ENCODE measurements around the gene MOXD1. TPM values are rescaled to one million over a fixed set of nuclear protein-coding genes. Genes with fewer than 3 reads are reported as not detected.

Gene MOXD1
- polyA plus RNA-seq, 1 donor (not counting 4 experiments of a cell fraction or from before 2014, with no cell fraction given), result 2.7 TPM

DNA sequence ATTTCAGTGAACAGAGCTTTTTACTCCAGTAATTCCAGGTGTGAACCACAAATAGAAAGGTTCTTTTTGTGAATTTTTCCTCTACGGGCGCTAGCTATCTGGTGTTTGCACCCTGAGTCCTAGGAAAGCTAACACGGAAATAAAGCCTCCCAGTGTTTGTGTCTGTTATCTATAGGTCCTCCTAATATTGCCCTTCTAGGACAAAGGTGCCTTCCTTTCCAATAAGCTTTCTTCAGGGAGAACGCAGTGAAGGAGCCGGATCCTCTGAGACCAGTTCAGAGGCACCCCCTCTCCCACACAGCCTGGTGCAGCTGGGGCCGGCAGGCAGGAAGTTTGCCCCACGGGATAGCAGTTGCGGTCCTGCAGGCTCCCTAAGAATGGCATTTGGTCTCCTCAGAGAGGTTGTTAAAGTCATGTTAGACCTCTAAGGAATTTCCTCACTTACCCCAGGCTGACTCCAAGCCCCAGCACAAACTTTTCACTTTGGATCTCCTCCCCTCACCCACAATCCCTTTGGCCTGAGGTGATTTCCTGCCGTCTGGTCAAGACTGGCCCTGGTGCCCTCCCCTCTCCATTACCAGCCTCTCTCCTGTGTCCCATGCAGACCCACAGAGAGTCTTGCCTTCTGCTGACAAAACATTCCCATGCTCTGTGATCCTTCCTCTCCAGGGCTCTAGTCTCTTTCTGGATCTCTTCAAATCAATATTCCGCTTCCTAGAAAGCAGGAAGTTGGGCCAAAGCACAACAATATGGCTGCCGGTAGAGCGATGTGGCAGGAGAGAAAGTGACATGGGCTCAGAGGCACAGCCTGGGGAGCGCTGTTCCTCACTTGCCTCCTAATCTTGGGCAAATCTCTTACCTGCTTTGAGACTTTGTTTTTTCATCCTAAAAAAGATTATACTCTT is 126.0 kb downstream of the MOXD1 start:
- H3K4me1 ChIP-seq (ENCODE audit: control insufficient read depth, extremely low read depth, insufficient read depth, low read length), result no peaks in the 10 kb centered on the region
- DNase-seq (ENCODE audit: low read depth, low spot score) (no peak), FAIRE-seq (no peak)
- H4K20me1 ChIP-seq (ENCODE audit: control insufficient read depth, extremely low read depth, insufficient read depth, low read length), result no peaks in the 10 kb centered on the region
- no peak overlapping the region for H3K27ac ChIP-seq (ENCODE audit: control insufficient read depth, insufficient read depth, low read length)
- H3K4me2 ChIP-seq (ENCODE audit: control insufficient read depth, extremely low read depth, insufficient read depth, low read depth, low read length), result peak overlapping the region; percentile 30
- TF ChIP-seq, protein P1, sequence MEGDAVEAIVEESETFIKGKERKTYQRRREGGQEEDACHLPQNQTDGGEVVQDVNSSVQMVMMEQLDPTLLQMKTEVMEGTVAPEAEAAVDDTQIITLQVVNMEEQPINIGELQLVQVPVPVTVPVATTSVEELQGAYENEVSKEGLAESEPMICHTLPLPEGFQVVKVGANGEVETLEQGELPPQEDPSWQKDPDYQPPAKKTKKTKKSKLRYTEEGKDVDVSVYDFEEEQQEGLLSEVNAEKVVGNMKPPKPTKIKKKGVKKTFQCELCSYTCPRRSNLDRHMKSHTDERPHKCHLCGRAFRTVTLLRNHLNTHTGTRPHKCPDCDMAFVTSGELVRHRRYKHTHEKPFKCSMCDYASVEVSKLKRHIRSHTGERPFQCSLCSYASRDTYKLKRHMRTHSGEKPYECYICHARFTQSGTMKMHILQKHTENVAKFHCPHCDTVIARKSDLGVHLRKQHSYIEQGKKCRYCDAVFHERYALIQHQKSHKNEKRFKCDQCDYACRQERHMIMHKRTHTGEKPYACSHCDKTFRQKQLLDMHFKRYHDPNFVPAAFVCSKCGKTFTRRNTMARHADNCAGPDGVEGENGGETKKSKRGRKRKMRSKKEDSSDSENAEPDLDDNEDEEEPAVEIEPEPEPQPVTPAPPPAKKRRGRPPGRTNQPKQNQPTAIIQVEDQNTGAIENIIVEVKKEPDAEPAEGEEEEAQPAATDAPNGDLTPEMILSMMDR (optimal IDR thresholded peaks at IDR 0.05 in 1 of 3, IDR thresholded peaks at IDR 0.05 in 1 of 3, conservative IDR thresholded peaks at IDR 0.05 in 1 of 3; ENCODE audit: extremely low read depth in 1 of 3, insufficient read depth in 2 of 3, low read length in 3 of 3), result no peak
- no peak for TF ChIP-seq EZH2 (IDR thresholded peaks at IDR 0.05; ENCODE audit: low read length)
- H3K9me1 ChIP-seq (ENCODE audit: control insufficient read depth, extremely low read depth, insufficient read depth, low read length), result no peaks in the 10 kb centered on the region
- H3K36me3 ChIP-seq (ENCODE audit: control insufficient read depth in 2 of 2, extremely low read depth in 1 of 2, insufficient read depth in 2 of 2, low read length in 2 of 2), result no peaks in the 10 kb centered on the region
- H3K27me3 ChIP-seq (ENCODE audit: control insufficient read depth, extremely low read depth, insufficient read depth, low read length), result no peaks in the 10 kb centered on the region
- no peak overlapping the region for H3K9ac ChIP-seq (ENCODE audit: control insufficient read depth, extremely low read depth, insufficient read depth, low read length)
- dilution Hi-C loops (cut with MboI; ENCODE audit: extremely low pct_ligation_motif_present, low sequenced_read_pairs), result no loop called here
- no peak overlapping the region for H3K4me3 ChIP-seq (ENCODE audit: control insufficient read depth in 2 of 3, extremely low read depth in 1 of 3, insufficient read depth in 2 of 3, low read depth in 1 of 3, low read length in 3 of 3)
- H2AFZ ChIP-seq (ENCODE audit: control insufficient read depth, low read length), result peak overlapping the region; percentile 4
- no peaks in the 10 kb centered on the region for H3K9me3 ChIP-seq (ENCODE audit: control insufficient read depth, low read depth, low read length)
- no peaks in the 10 kb centered on the region for H3K79me2 ChIP-seq (ENCODE audit: control insufficient read depth, insufficient read depth, low read length)

DNA sequence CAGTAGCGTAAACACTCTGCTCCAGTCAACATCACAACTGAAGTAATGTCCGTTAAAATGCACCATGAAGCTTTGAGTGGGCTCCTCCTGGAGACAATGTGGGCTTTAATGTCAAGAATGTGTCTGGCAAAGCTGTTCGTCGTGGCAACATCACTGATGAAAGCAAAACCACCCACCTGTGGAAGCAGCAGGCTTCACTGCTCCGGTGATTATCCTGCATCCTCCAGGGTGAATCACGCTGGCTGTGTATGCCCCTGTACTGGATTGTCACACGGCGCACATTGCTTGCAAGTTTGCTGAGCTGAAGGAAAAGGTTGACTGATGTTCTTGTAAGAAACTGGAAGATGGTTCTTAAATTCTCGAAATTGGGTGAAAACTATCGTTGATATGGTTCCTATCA is 128.5 kb downstream of the MOXD1 start:
- no peak overlapping the region for H3K9ac ChIP-seq (ENCODE audit: control insufficient read depth, extremely low read depth, insufficient read depth, low read length)
- H3K4me2 ChIP-seq (ENCODE audit: control insufficient read depth, extremely low read depth, insufficient read depth, low read depth, low read length), result no peak overlapping the region
- no peaks in the 10 kb centered on the region for H3K79me2 ChIP-seq (ENCODE audit: control insufficient read depth, insufficient read depth, low read length)
- DNase-seq (ENCODE audit: low read depth, low spot score) (no peak), FAIRE-seq (no peak)
- H3K36me3 ChIP-seq (ENCODE audit: control insufficient read depth in 2 of 2, extremely low read depth in 1 of 2, insufficient read depth in 2 of 2, low read length in 2 of 2), result no peaks in the 10 kb centered on the region
- dilution Hi-C loops (cut with MboI; ENCODE audit: extremely low pct_ligation_motif_present, low sequenced_read_pairs), result no loop called here
- H4K20me1 ChIP-seq (ENCODE audit: control insufficient read depth, extremely low read depth, insufficient read depth, low read length), result no peaks in the 10 kb centered on the region
- no peaks in the 10 kb centered on the region for H3K27me3 ChIP-seq (ENCODE audit: control insufficient read depth, extremely low read depth, insufficient read depth, low read length)
- H3K27ac ChIP-seq (ENCODE audit: control insufficient read depth, insufficient read depth, low read length), result no peak overlapping the region
- no peaks in the 10 kb centered on the region for H3K4me1 ChIP-seq (ENCODE audit: control insufficient read depth, extremely low read depth, insufficient read depth, low read length)
- no peak overlapping the region for H3K4me3 ChIP-seq (ENCODE audit: control insufficient read depth in 2 of 3, extremely low read depth in 1 of 3, insufficient read depth in 2 of 3, low read depth in 1 of 3, low read length in 3 of 3)
- no peak overlapping the region for H2AFZ ChIP-seq (ENCODE audit: control insufficient read depth, low read length)
- TF ChIP-seq EZH2 (IDR thresholded peaks at IDR 0.05; ENCODE audit: low read length), result no peak
- TF ChIP-seq, protein P1 (optimal IDR thresholded peaks at IDR 0.05 in 1 of 3, IDR thresholded peaks at IDR 0.05 in 1 of 3, conservative IDR thresholded peaks at IDR 0.05 in 1 of 3; ENCODE audit: extremely low read depth in 1 of 3, insufficient read depth in 2 of 3, low read length in 3 of 3), result no peak
- no peaks in the 10 kb centered on the region for H3K9me3 ChIP-seq (ENCODE audit: control insufficient read depth, low read depth, low read length)
- H3K9me1 ChIP-seq (ENCODE audit: control insufficient read depth, extremely low read depth, insufficient read depth, low read length), result no peaks in the 10 kb centered on the region

All from keratinocyte (primary cell).